Esophagus (tissue), 2 donors: ENCODE measurements around the gene CTNNBIP1. TPM values are rescaled to one million over a fixed set of nuclear protein-coding genes. Genes with fewer than 3 reads are reported as not detected.

Source experiments
- H3K27ac ChIP-seq, 2 donors: one replicate each; pipeline ENCODE4 v1.5.1; 2013; ENCODE audit warnings: low read depth in 2 of 2, mild to moderate bottlenecking in 2 of 2, inconsistent platforms in 1 of 2, low read length in 1 of 2, moderate library complexity in 1 of 2
- H3K27me3 ChIP-seq, 2 donors: one replicate each; pipeline ENCODE4 v1.6.1; 2013; ENCODE audit warnings: low read length in 2 of 2, control low read depth in 1 of 2, mild to moderate bottlenecking in 1 of 2; ENCODE audit not compliant: insufficient read depth in 2 of 2, control insufficient read depth in 1 of 2
- H3K36me3 ChIP-seq, 2 donors: one replicate each; pipeline ENCODE4 v1.6.1; 2013; ENCODE audit warnings: low read length in 1 of 2; ENCODE audit not compliant: control insufficient read depth in 2 of 2, insufficient read depth in 2 of 2
- H3K4me1 ChIP-seq, 2 donors: one replicate each; pipeline ENCODE4 v1.6.1; 2013; ENCODE audit warnings: low read length in 1 of 2; ENCODE audit not compliant: control insufficient read depth in 2 of 2, insufficient read depth in 2 of 2
- H3K4me3 ChIP-seq, 2 donors: one replicate each; pipeline ENCODE4 v1.5.1; 2013; ENCODE audit warnings: low read length in 2 of 2, mild to moderate bottlenecking in 2 of 2, low read depth in 1 of 2, moderate library complexity in 1 of 2
- H3K9me3 ChIP-seq, 2 donors: one replicate each; pipeline ENCODE4 v1.6.1; 2013; ENCODE audit warnings: mild to moderate bottlenecking in 2 of 2, low read depth in 1 of 2, low read length in 1 of 2, moderate library complexity in 1 of 2; ENCODE audit not compliant: control insufficient read depth in 2 of 2, insufficient read depth in 1 of 2
- WGBS, 2 donors: extraction: QIAGEN DNeasy Blood & Tissue Kit; methylation state at CpG; one replicate each; pipeline ENCODE4 v1.1.7; 2013; 5-methylcytosine and 5-hydroxymethylcytosine counted together
- polyA plus RNA-seq, 2 donors: library from polyadenylated mRNA; stranded (reverse); fragments of 200-250 nt; gene quantifications; one replicate each; pipeline ENCODE4 v1.2.3, GENCODE V29; 2013
- donor health status: healthy with polysubstance abuse.
- donor health status: Bipolar disorder and iron deficiency.

CTNNBIP1 gene
- polyA plus RNA-seq, 2 donors, result 173 to 242 TPM

DNA sequence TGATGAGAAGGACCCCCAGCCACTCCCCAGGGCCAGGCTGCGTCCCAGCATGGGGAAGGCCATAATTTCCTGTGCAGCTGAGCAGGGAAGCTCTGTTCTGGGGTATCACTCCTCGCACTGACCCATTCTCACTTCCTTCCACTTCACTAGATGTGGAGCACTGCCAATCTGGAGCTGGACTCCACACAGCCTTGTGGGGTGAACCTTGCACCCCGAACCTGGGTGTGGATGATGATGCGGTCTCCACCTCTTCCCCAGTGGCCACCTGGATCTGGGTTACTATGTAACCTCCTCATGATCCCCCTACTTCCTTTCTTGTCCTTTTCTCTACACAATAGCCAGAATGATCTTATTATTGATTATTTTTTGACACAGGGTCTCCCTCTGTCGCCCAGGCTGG, 36.7 kb downstream of the CTNNBIP1 start:
- peak overlapping the region; percentile 48 to 69 for H3K27ac ChIP-seq
- H3K4me1 ChIP-seq, result peaks cover 0 to 20% of the 10 kb centered on the region in 2 donors
- H3K27me3 ChIP-seq, result no peaks in the 10 kb centered on the region
- H3K36me3 ChIP-seq, result peaks cover 3 to 14% of the 10 kb centered on the region in 2 donors
- no peak overlapping the region for H3K4me3 ChIP-seq
- no peaks in the 10 kb centered on the region for H3K9me3 ChIP-seq
- WGBS, 2 donors, result 89 to 90% methylated on average over 5 of the region's 5 CpGs

DNA sequence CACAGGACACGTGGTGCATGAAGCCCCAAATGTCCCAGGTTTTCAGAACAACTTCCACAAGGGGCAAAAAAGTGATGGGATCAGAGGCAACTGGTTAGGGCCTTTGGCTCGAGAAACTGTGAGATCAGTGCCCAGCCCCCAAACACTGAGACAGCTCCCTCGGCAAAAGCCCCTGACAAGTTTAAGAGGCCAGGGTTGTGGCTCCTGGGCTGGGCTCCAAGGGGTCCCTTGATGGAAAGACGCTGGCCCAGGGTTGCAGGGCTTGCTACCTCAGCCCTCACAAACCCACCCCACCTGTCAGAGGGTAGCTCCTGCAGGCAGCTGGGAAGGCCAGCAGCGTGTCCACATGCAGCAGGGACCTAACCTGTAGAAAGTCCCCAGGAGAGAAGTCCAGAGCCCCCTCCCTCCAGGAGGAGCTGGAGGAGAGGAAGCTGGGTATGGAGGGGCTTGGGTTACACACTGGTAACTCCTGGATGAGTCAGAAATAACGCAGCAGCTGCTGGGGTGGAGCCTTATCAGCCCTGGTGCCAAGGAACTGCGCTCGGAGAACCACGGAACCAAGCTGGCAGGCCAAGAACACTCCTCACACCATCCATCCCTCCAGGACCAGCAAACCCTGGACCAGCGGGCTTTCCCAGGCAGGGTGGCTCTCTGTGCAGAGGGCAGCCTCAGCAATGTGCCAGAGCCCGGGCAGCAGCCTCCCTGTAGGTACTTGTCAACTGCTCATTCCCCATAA, 37.5 kb downstream of the CTNNBIP1 start:
- peak overlapping the region; percentile 48 to 69 for H3K27ac ChIP-seq
- peaks cover 0 to 18% of the 10 kb centered on the region in 2 donors for H3K4me1 ChIP-seq
- H3K36me3 ChIP-seq, result peaks cover 7 to 16% of the 10 kb centered on the region in 2 donors
- H3K27me3 ChIP-seq, result no peaks in the 10 kb centered on the region
- WGBS, 2 donors, result 57 to 70% methylated on average over 11 of the region's 11 CpGs
- no peaks in the 10 kb centered on the region for H3K9me3 ChIP-seq
- no peak overlapping the region for H3K4me3 ChIP-seq

DNA sequence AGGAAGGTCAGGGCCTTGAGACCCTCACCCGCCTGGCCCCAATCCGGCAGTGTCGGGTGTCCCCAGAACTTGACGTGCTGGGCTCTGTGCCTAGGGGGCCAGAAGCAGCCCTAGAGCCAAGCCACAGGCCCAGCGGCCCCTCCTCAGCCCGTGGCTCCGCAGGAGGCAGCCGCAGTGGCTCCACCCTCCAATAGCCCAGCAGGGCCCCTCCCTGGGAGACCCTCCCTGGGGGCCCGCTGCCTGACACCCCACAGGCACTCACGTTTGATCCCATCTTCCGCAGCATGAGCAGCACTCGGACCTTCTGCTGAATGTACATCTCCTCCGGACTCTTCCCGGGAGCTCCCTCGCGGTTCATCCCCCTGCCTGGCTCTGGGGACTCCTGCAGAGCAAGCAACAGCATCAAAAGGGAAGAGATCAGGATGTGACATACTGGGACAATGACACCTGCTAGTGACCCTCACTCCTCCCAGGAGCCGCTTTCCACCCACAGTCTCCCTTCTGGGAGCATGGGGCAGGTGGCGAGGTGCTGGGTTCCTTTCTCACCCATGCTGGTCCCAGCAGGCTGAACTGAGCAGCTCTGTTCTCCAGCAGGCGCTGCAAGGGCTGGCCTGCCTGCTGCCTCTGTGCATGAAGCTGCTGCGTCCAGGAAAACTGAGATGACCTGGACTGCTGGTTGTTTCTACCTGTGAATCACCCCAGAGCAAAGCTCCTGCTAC, 38.2 kb downstream of the CTNNBIP1 start:
- H3K27me3 ChIP-seq, result no peaks in the 10 kb centered on the region
- no peak overlapping the region for H3K4me3 ChIP-seq
- no peaks in the 10 kb centered on the region for H3K9me3 ChIP-seq
- WGBS, 2 donors, result 86 to 89% methylated on average over 20 of the region's 20 CpGs
- H3K4me1 ChIP-seq, result peaks cover 0 to 21% of the 10 kb centered on the region in 2 donors
- peaks cover 7 to 21% of the 10 kb centered on the region in 2 donors for H3K36me3 ChIP-seq
- peak overlapping the region; percentile 44 to 69 for H3K27ac ChIP-seq

DNA sequence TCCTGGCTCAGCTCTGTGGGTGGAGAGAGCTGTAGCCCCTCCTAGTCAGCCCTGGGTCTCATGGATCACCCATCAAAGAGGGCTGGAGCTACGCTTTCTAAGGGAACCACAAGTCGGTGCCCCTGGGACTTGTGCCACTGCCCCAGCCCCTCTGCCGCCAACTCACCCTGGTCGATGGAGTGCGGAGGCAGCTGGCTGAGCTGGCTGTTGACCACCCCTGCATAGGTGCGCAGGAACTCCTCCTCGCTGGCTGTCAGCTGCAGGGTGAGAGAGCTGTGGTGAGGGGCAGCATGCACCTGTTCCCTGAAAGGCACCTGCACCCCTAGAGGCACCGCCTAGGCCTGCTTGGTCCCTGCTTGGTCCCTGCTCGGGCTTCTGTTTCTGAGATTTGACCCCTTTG, 39.0 kb downstream of the CTNNBIP1 start:
- peaks cover 0 to 19% of the 10 kb centered on the region in 2 donors for H3K4me1 ChIP-seq
- H3K4me3 ChIP-seq, result no peak overlapping the region
- WGBS, 2 donors, result 93 to 94% methylated on average over 9 of the region's 9 CpGs
- H3K36me3 ChIP-seq, result peaks cover 7 to 26% of the 10 kb centered on the region in 2 donors
- no peaks in the 10 kb centered on the region for H3K27me3 ChIP-seq
- H3K9me3 ChIP-seq, result no peaks in the 10 kb centered on the region
- H3K27ac ChIP-seq, result peak overlapping the region; percentile 82 to 94

DNA sequence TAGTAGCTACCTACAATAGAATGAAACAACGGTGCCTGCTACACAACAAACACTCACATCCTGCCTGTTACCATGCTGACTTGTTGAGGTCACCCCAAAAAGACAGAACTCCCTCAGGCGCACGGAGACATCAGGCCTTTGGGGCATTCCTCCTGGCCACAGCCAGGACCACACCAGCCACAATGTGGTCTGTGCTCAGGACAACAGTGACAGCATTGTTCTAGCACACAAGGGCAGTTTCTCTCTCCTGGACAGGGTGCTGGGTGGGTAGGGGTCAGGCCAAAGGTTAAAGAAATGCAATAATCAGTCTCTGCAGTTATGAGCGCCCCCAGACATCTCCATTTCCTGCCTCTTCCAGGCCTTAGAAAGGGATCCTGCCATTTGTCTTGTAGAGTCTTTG, 39.5 kb downstream of the CTNNBIP1 start:
- WGBS, 2 donors, result 78 to 81% methylated on average over 4 of the region's 4 CpGs
- peaks cover 0 to 19% of the 10 kb centered on the region in 2 donors for H3K4me1 ChIP-seq
- no peak overlapping the region for H3K4me3 ChIP-seq
- H3K36me3 ChIP-seq, result peaks cover 7 to 30% of the 10 kb centered on the region in 2 donors
- no peaks in the 10 kb centered on the region for H3K9me3 ChIP-seq
- H3K27me3 ChIP-seq, result no peaks in the 10 kb centered on the region
- H3K27ac ChIP-seq, result peak overlapping the region; percentile 82 to 94

DNA sequence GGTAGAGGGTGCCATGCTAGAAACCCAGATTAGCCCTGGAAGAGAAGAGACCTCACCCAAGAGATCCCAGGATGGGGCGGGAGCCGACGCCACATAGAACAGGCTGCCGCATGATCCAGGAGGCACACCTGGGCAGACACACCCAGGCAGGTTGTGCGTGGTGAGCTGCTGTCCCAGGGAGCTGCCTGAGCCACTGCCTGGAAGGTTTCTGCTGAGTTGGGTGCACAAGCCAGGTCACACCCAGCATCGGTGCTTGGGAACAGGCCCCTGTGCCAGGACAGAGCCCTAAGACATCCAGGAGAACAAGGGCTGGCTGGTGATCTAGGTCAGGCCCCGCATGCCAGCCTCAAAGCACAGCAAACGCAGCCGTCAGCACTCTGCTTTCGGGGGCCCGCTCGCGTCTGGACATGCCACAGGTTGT, 40.2 kb downstream of the CTNNBIP1 start:
- H3K36me3 ChIP-seq, result peaks cover 7 to 30% of the 10 kb centered on the region in 2 donors
- H3K27ac ChIP-seq, result peak overlapping the region; percentile 82 to 94
- no peaks in the 10 kb centered on the region for H3K27me3 ChIP-seq
- no peak overlapping the region for H3K4me3 ChIP-seq
- no peaks in the 10 kb centered on the region for H3K9me3 ChIP-seq
- peaks cover 0 to 19% of the 10 kb centered on the region in 2 donors for H3K4me1 ChIP-seq
- 53 to 61% methylated on average over 13 of the region's 13 CpGs for WGBS, 2 donors

DNA sequence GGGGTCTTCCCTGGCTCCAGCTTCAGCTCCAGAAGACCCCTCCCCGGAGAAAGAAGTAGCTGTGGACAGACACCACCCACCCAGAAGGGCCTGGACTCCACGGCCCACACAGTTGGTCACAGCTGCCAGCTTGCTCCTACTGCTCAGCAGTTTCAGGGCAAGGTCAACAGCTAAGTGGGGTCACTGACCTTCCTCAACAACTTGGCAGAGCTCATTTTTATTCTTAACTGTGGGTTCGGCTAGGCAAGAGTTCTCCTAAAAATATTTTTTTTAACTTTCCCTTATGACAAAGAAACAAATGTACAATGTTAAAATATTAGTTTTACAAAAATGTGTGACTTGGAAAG, 41.9 kb downstream of the CTNNBIP1 start:
- no peak overlapping the region for H3K4me3 ChIP-seq
- 67% methylated on average over 3 of the region's 3 CpGs for WGBS, 2 donors
- H3K36me3 ChIP-seq, result peaks cover 11 to 35% of the 10 kb centered on the region in 2 donors
- peak overlapping the region in 1 of 2 donors; percentile 36 for H3K27ac ChIP-seq
- peaks cover 0 to 13% of the 10 kb centered on the region in 2 donors for H3K4me1 ChIP-seq
- no peaks in the 10 kb centered on the region for H3K27me3 ChIP-seq
- H3K9me3 ChIP-seq, result no peaks in the 10 kb centered on the region

DNA sequence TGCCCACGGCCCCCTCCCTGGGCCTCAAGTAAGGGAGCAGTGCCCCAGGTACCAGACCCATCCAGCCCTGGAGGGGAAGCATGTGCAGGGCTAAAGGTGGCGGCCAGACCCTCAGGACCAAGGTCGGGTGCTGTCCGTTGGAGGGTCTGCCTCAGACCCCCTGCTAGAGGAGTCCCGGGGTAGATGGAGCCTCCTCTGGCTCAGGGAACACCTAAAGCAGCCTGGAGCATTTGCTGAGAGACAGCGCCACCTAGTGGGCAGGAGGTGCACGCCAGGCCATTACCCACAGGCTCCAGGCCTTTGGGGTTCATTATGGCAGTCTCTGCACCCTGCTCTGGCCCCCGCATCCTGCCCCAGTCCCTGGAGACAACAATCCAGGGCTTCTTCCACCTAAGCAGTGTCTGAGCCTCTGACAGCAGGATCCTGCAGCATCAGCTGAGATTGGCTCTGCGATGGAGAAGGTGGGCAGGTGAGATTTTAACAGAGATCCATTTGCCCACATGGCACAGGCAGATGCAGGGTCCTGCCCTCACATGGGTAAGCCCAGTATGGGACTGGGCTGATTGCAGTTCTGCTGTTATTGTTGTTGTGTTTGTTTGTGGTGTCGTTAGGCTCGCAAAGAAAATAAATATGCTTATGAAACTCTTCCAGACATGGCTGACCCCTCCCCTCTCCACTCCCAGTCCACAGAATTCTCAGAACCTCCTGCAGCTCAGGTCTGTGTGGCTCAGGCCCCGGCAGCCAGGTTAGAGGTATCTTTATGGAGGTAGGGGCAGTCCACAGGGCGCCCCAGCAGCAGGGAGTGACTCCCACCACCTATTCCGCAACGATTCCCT, 42.4 kb downstream of the CTNNBIP1 start:
- Histone ChIP-seq H3K4me3 (no peak overlapping the region), H3K9me3 (no peaks in the 10 kb centered on the region), H3K4me1 (peaks cover 0 to 13% of the 10 kb centered on the region in 2 donors), H3K27me3 (no peaks in the 10 kb centered on the region), H3K27ac (peak overlapping the region in 1 of 2 donors; percentile 36), H3K36me3 (peaks cover 15 to 35% of the 10 kb centered on the region in 2 donors)
- WGBS, 2 donors, result 47 to 48% methylated on average over 15 of the region's 15 CpGs

DNA sequence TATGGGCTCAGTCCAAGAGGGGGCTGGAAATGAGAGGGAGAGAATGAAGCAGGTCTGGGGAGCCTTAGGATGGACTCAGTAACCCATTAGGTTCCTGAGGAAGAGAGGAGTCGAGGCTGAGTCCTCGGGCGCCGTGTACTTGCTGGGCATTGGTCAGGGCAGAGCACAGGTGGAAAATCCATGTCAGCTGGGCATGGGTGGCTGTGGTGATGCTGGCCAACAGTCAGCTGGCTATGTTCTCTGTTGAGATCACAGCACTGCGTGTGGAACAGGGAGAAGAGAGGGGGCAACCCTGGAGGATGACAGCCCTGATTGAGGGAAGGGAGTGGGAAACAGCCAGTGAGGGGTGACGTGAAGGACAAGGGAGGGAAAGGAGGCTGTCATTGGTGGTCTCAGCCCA, 43.2 kb downstream of the CTNNBIP1 start:
- Histone ChIP-seq H3K4me3 (no peak overlapping the region), H3K27ac (no peak overlapping the region), H3K36me3 (peaks cover 16 to 34% of the 10 kb centered on the region in 2 donors), H3K27me3 (no peaks in the 10 kb centered on the region), H3K9me3 (no peaks in the 10 kb centered on the region), H3K4me1 (peaks cover 0 to 16% of the 10 kb centered on the region in 2 donors)
- WGBS, 2 donors, result 89 to 96% methylated on average over 6 of the region's 6 CpGs
